Smooth muscle cell of the pulmonary artery (primary cell): ENCODE measurements around the gene GFRA3. TPM values are rescaled to one million over a fixed set of nuclear protein-coding genes. Genes with fewer than 3 reads are reported as not detected.

ENCODE experiments used
- total RNA-seq: library from RNA; depleted of rRNA; stranded (reverse); fragments of >200 nt; gene quantifications from 2 replicates; pipeline ENCODE4 v1.2.3, GENCODE V29; 2014

The GFRA3 gene
- total RNA-seq, result 0.03 TPM in 1 of 2 replicates, not detected in the other

GRCh38 chr5:138274189-138274853, at the start of gene GFRA3:
TSS of gene GFRA3 (minus strand) at chr5:138274621. CDS start at chr5:138274424, 197 bp downstream.

GRCh38 chr5:138213161-138214029, 61.0 kb downstream of the GFRA3 start, which contains the start of gene CDC23:
TSS of gene CDC23 (minus strand) at chr5:138213323. CDS start at chr5:138213312, 11 bp downstream.

Other genes starting within 250 kb of the GFRA3 start
- gene FAM13B, start 241.5 kb downstream of the GFRA3 start, total RNA-seq, result 15.2 and 18.5 TPM in 2 replicates
- not detected in 2 replicates for gene WNT8A, start 190.6 kb downstream of the GFRA3 start, total RNA-seq
- 2.5 and 2.7 TPM in 2 replicates for gene NME5, start 135.2 kb downstream of the GFRA3 start, total RNA-seq
- gene BRD8, start 96.0 kb downstream of the GFRA3 start, total RNA-seq, result 29.1 and 38.6 TPM in 2 replicates
- gene KIF20A, start 95.5 kb downstream of the GFRA3 start, total RNA-seq, result 8.9 and 21.6 TPM in 2 replicates
- 19.5 and 21.6 TPM in 2 replicates for gene CDC23, start 61.3 kb downstream of the GFRA3 start, total RNA-seq
- 0.69 and 1.8 TPM in 2 replicates for gene CDC25C, start 57.2 kb upstream of the GFRA3 start, total RNA-seq
- 26.6 and 28.0 TPM in 2 replicates for gene FAM53C, start 63.6 kb upstream of the GFRA3 start, total RNA-seq
- gene KDM3B, start 78.1 kb upstream of the GFRA3 start, total RNA-seq, result 36.8 and 45.2 TPM in 2 replicates
- gene REEP2, start 164.4 kb upstream of the GFRA3 start, total RNA-seq, result 11.2 and 29.8 TPM in 2 replicates
- gene EGR1, start 190.9 kb upstream of the GFRA3 start, total RNA-seq, result 3.8 and 7.8 TPM in 2 replicates